ENCODE measurements around the gene MAST4. TPM values are rescaled to one million over a fixed set of nuclear protein-coding genes. Genes with fewer than 3 reads are reported as not detected.

Gene MAST4
- total and polyA plus RNA-seq, 2 donors from 2014 or later = 27.3 to 31.4 TPM

DNA sequence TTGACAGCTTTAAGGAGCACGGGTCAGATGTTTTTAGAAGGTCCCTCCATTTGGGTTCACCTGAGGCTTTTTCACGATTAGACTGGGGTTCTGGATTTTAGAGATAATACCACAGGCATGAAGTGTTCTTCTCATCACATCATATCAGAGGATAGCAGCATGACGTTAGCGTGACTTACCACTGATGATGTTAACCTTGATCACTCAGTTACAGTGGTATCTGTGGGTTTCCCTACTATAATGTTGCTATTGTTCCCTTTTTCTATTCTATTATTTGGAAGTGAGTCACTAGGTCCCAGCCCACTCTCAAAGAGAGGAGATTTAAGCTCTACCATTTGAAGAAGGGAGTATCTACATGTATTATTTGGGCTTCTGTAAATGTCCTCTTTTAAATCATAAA is 300.0 kb downstream of the MAST4 start:
- TF ChIP-seq, protein P1, sequence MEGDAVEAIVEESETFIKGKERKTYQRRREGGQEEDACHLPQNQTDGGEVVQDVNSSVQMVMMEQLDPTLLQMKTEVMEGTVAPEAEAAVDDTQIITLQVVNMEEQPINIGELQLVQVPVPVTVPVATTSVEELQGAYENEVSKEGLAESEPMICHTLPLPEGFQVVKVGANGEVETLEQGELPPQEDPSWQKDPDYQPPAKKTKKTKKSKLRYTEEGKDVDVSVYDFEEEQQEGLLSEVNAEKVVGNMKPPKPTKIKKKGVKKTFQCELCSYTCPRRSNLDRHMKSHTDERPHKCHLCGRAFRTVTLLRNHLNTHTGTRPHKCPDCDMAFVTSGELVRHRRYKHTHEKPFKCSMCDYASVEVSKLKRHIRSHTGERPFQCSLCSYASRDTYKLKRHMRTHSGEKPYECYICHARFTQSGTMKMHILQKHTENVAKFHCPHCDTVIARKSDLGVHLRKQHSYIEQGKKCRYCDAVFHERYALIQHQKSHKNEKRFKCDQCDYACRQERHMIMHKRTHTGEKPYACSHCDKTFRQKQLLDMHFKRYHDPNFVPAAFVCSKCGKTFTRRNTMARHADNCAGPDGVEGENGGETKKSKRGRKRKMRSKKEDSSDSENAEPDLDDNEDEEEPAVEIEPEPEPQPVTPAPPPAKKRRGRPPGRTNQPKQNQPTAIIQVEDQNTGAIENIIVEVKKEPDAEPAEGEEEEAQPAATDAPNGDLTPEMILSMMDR (IDR thresholded peaks at IDR 0.05; ENCODE audit: borderline replicate concordance, extremely low read depth, insufficient read depth) = no peak
- H3K4me1 ChIP-seq (ENCODE audit: control insufficient read depth in 2 of 3, insufficient read depth in 2 of 3, low read depth in 1 of 3, low read length in 3 of 3) = peaks cover 0 to 2% (median 0%) of the 10 kb centered on the region in 3 donors
- no peak overlapping the region for H3K4me3 ChIP-seq (ENCODE audit: low read length in 3 of 3)
- no peaks in the 10 kb centered on the region for H3K36me3 ChIP-seq (ENCODE audit: control insufficient read depth in 2 of 3, insufficient read depth in 3 of 3, low read length in 3 of 3)
- intact Hi-C loops (cut with DNase I) = no loop called here
- no peak overlapping the region for H3K9ac ChIP-seq (ENCODE audit: low read length in 3 of 3)
- DNase-seq (no peak), FAIRE-seq (no peak)
- H3K9me3 ChIP-seq (ENCODE audit: control insufficient read depth in 2 of 3, insufficient read depth in 1 of 3, low read length in 3 of 3) = no peaks in the 10 kb centered on the region
- no peaks in the 10 kb centered on the region for H3K27me3 ChIP-seq (ENCODE audit: control insufficient read depth, insufficient read depth, low read length)
- H3K27ac ChIP-seq (ENCODE audit: low read depth in 2 of 2, low read length in 2 of 2) = no peak overlapping the region

DNA sequence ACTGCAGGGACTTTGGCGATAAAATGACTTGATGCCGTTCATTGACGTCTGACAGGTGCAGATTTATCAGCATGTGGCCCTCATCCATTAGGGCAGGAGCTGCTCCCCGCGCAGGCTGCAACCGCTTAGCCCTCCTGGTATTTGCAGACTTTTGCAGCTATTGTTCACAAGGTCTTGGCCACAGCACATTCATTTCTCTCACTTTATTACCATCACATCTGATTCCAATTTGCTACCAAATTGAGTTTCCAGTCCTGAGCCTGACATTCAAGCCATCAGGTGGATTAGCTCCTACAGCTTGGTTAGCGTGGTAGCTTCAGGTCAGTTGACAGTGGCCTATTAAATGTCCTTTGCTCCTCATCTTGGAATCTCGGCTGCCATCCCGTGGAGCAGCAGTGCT is 301.2 kb downstream of the MAST4 start:
- Histone ChIP-seq H3K9me3 (ENCODE audit: control insufficient read depth in 2 of 3, insufficient read depth in 1 of 3, low read length in 3 of 3) (no peaks in the 10 kb centered on the region), H3K27me3 (ENCODE audit: control insufficient read depth, insufficient read depth, low read length) (no peaks in the 10 kb centered on the region), H3K27ac (ENCODE audit: low read depth in 2 of 2, low read length in 2 of 2) (no peak overlapping the region), H3K4me1 (ENCODE audit: control insufficient read depth in 2 of 3, insufficient read depth in 2 of 3, low read depth in 1 of 3, low read length in 3 of 3) (no peaks in the 10 kb centered on the region), H3K4me3 (ENCODE audit: low read length in 3 of 3) (no peak overlapping the region), H3K36me3 (ENCODE audit: control insufficient read depth in 2 of 3, insufficient read depth in 3 of 3, low read length in 3 of 3) (no peaks in the 10 kb centered on the region), H3K9ac (ENCODE audit: low read length in 3 of 3) (no peak overlapping the region)
- TF ChIP-seq, protein P1 (IDR thresholded peaks at IDR 0.05; ENCODE audit: borderline replicate concordance, extremely low read depth, insufficient read depth) = no peak
- intact Hi-C loops (cut with DNase I) = no loop called here
- DNase-seq (peak in 1 of 5 donors; percentile 50), FAIRE-seq (no peak)

DNA sequence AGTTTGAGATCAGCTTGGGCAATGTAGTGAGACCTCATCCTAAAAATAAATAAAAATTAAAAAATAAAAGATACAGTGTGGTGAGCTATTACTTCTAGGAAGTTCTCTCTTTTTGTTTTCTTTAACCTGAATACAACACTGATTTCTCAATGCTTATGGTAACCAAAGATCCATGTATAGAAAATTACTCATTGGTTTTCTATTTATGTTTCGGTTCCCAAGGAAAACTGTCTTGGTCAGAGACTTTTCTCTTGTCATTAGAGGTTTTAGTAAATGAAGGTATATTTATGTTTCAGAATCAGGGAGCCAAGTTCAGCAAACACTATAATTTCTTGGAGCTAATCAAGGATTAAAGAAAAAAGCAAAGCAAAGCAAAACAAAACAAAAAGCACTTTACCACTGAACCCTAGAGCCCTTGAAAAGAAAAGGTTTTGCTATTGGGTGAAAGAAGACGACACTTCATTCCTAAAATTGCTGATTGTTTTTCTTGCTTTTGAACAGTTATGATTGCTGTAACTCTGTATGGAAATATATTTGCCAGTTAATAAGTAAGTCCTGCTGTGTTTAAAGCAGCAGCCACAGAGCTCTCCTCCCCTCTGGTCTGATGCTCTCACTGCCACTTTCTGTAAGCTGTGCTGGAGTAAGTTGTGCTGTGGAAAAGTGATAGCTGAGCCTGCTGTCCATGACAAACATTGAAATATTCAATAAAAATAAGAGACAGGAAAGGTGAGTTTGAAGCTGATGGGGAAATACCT is 302.2 kb downstream of the MAST4 start:
- Histone ChIP-seq H3K4me3 (ENCODE audit: low read length in 3 of 3) (no peak overlapping the region), H3K27me3 (ENCODE audit: control insufficient read depth, insufficient read depth, low read length) (no peaks in the 10 kb centered on the region), H3K4me1 (ENCODE audit: control insufficient read depth in 2 of 3, insufficient read depth in 2 of 3, low read depth in 1 of 3, low read length in 3 of 3) (no peaks in the 10 kb centered on the region), H3K36me3 (ENCODE audit: control insufficient read depth in 2 of 3, insufficient read depth in 3 of 3, low read length in 3 of 3) (no peaks in the 10 kb centered on the region), H3K9me3 (ENCODE audit: control insufficient read depth in 2 of 3, insufficient read depth in 1 of 3, low read length in 3 of 3) (no peaks in the 10 kb centered on the region), H3K27ac (ENCODE audit: low read depth in 2 of 2, low read length in 2 of 2) (no peak overlapping the region), H3K9ac (ENCODE audit: low read length in 3 of 3) (peak overlapping the region in 1 of 3 donors; percentile 2)
- intact Hi-C loops (cut with DNase I) = no loop called here
- TF ChIP-seq, protein P1 (IDR thresholded peaks at IDR 0.05; ENCODE audit: borderline replicate concordance, extremely low read depth, insufficient read depth) = no peak
- DNase-seq = no peak
- FAIRE-seq = no peak
